ENCODE results near the gene PPIP5K1.
"Not testable (repeated sequence)": the region's sequence is repeated elsewhere in the genome, so short reads cannot be mapped to it uniquely, and the experiment has no call there.

Gene PPIP5K1

DNA sequence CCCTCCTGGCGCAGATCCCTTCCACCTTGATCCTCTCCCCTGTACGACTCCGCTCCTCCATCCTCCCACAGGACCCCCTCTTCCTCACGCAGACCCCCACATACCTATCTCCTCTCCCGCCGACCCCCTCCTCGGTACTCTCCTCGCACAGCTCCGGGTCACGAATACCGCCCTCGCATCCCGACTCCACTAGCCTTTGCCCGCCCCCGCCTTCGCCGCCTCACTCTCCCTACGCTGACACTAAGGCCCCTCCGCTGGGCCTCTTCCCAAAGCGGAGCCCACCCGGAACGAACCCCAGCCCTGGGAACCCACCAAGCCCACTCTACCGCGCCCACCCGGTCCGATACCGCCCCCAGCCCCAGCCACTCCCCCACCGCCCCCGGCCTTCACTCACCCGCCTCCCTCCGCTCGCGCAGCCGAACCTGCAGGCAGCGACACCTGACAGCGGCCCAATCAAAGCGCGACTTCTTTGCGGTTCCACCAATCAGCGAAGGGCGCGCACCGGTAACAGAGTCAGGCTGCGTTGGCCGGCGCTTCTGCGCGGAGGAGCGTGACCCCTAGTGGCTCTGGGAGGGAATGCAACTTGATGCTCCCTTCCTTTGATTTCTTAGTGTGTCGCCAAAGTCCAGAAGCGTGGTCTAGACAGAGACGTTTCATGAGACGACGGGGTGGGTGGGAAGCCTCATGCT, at the start of gene PPIP5K1:
Gene PPIP5K1, minus strand, starts transcription at position 431 of the 689 bp plus-strand sequence. CDS start 5,704 bp downstream, outside the sequence.
- DNase-seq (ENCODE audit: low spot score) = not testable (repeated sequence)

DNA sequence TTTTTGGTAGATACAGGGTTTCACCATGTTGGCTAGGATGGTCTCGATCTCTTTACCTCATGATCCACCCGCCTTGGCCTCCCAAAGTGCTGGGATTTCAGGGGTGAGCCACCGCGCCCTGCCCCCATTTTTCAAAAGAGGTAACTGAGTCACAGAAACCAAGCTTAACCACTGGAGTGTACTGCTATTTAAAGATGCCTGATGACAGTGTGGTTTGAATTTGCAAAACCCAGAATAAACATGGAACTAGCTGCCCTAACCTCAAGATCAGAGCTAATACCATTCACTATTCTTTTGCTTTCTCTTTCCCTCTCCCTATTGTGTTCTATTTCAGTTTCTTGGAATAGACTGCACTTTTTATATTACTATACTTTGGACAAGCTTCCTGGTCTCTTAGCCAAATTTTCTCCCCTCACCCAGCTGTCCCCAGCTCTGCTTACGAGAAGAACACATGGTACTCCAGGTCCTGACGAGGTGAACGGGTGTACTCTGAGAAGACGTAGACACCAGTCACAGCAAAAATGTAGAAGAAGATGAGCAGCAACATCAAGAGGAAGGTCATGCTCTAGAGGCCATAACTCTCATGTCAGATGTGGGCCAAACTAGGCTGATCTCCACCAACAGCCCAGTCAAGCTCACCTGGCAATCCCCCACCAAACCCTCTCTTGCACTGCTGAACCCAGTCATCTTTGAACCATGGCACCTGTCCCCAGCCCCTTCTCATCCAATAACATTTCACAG, 48.6 kb upstream of the PPIP5K1 start:
- peak; percentile 17 for DNase-seq (ENCODE audit: low spot score)

GRCh38 chr15:43626937-43627336, 36.9 kb upstream of the PPIP5K1 start:
- DNase-seq (ENCODE audit: low spot score) = not testable (repeated sequence)

DNA sequence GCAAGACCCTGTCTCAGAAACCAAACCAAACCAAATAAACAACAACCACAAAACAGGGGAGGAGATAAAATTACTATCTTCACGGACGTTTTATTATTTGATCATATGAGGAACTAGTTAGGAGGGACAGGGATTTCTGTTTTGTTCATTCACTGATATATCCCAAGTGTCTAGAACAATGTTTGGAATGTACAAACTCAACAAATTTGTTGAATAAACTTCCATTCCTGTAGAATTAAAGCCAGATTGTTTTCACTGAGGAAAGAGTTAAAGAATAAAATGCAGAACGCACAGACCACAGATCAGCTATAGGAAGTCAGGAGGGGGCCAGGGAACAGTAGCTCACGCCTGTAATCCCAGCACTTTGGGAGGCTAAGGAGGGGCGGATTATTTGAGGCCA, 35.1 kb upstream of the PPIP5K1 start:
- TF ChIP-seq, protein P1, sequence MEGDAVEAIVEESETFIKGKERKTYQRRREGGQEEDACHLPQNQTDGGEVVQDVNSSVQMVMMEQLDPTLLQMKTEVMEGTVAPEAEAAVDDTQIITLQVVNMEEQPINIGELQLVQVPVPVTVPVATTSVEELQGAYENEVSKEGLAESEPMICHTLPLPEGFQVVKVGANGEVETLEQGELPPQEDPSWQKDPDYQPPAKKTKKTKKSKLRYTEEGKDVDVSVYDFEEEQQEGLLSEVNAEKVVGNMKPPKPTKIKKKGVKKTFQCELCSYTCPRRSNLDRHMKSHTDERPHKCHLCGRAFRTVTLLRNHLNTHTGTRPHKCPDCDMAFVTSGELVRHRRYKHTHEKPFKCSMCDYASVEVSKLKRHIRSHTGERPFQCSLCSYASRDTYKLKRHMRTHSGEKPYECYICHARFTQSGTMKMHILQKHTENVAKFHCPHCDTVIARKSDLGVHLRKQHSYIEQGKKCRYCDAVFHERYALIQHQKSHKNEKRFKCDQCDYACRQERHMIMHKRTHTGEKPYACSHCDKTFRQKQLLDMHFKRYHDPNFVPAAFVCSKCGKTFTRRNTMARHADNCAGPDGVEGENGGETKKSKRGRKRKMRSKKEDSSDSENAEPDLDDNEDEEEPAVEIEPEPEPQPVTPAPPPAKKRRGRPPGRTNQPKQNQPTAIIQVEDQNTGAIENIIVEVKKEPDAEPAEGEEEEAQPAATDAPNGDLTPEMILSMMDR (IDR thresholded peaks at IDR 0.05; ENCODE audit: extremely low read depth, missing control alignments) = no peak

DNA sequence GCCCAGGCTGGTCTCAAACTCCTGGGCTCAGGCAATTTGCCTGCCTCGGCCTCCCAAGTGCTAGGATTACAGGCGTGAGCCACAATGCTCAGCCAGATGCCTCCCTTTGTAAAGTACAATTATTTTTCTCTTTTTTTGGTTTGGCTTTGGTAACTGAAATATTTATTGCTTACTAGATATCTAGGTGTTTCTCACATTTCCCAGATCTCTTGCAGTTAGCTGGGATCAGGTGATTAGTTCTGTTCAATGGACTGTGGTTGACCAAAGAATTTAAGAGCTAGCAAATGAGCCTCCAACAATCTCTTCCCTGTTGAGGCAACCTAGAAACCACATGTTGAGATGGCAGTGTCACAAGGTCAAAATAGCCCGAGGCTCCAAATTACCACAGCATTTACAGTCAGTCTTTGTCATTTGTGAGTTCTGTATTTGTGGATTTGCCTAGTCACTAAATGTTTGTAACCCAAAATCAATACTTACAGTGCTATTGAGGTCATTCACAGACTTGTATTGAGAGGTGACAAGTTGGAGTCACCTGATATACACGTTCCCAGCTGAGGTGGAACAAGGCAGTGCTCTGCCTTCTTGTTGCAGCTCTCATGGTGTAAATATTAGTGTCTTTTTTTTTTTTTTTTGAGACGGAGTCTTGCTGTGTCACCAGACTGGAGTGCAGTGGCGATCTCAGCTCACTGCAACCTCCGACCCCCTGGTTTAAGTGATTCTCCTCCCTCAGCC, 32.2 kb upstream of the PPIP5K1 start:
- not testable (repeated sequence) for DNase-seq (ENCODE audit: low spot score)

More for the DNA sequence above, 35.1 kb upstream of the PPIP5K1 start:
- DNase-seq (ENCODE audit: low spot score) = no peak

DNA sequence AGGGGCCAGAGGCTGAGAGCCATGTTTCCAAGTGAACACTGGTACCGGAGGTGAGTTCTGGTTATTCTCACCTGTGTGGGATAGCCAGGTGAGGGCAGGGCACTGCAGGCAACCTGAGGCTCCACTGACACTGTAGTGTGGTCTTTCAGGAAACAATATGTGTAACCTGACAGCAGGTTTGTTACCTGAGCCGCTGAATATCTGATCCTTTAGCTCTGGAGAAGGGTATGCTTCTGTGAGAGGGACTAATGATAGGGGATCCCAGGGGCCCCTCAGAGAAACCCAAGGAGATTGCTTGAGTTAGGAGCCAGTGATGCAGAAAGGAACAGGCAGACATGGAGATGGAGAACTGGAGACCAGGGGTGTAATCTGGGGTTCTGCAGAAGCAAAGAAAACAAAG, 28.7 kb upstream of the PPIP5K1 start, which contains the start of gene STRC:
Gene STRC, minus strand, starts transcription at position 101 of the 400 bp plus-strand sequence. Its CDS starts 78 bp downstream, at position 23.
- DNase-seq (ENCODE audit: low spot score) = not testable (repeated sequence)

- DNase-seq (ENCODE audit: low spot score) = not testable (repeated sequence)
Observed at GRCh38 chr15:43617750-43618149, 27.7 kb upstream of the PPIP5K1 start.

DNA sequence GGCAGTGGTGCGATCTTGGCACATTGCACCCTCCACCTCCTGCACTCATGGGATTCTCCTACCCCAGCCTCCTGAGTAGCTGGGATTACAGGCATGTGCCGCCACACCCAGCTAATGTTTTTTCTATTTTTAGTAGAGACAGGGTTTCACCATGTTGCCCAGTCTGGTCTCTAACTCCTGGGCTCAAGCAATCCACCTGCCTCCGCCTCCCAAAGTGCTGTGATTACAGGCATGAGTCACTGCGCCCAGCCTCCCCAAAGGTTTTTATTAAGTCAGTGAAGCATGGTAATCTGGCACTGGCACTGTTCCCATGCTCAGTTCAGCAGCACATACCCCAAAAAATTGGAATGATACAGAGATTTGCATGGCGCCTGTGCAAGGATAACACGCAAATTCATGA, 12.2 kb upstream of the PPIP5K1 start:
- not testable (repeated sequence) for DNase-seq (ENCODE audit: low spot score)

GRCh38 chr15:43600200-43600599, 10.2 kb upstream of the PPIP5K1 start:
- not testable (repeated sequence) for DNase-seq (ENCODE audit: low spot score)

DNA sequence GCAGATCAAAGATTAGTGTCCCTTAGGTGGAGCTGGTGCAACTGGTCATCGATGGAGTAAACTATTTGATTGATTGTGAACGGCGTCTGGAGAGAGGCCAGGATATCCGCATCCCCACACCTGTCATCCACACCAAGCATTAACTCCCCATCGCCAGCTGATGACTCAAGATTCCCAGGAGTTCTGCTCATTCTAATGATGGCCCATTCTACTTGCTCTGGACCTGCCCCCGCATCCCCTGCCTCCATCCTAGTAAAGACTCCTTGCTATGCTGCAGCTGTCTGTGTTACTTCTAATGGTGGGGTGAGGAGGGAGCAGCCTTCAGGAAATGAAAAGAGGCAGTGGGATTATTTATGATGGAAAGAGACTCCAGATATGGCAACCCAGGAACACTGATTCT, 9.1 kb upstream of the PPIP5K1 start:
- DNase-seq (ENCODE audit: low spot score) = not testable (repeated sequence)

DNA sequence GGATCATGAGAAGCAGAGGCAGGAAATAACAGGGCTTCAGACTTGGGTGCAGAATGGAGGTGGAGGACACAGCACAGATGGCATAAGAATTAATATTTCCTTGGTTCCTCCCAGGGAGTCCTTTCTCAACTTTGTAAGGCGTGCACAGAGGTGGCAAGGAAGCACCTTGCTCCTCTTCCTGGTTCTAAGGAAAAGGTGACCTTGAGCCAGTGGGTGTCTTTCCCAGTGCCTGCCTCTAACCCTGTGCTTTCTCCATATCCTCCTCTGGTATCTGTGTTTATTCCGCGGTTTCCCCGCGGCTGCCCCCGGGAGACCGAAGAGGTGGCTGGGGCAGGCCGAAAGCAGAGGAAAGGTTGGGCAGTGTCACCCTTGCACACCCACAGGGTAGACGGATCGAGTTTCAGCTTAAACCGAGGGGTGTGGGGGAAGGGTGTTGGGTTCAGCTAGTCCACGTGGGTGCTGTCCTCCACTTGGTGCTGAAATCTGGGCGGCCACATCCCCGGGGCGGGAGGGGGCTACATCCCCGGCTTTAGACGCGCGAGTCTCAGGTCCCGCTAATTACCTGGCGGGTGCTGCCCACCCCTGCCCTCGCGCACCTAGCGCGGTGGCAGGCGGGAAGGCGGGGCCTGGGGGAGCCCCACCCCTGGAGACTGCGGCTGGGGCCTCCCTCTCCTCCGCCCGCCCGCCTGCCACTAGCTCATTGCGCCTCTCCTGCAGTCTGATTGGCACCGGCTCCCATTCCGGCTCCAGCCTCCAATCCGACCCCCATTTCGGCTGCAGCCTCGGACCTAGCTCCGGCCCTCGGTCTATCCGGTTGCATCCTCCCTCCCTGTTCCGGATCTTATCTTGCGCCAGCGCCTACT, 3.6 kb upstream of the PPIP5K1 start, which contains the start of gene CKMT1B:
Gene CKMT1B, plus strand, starts transcription at position 700 of the 863 bp plus-strand sequence. CDS start 192 bp downstream, outside the sequence.
- DNase-seq (ENCODE audit: low spot score) = not testable (repeated sequence)

DNA sequence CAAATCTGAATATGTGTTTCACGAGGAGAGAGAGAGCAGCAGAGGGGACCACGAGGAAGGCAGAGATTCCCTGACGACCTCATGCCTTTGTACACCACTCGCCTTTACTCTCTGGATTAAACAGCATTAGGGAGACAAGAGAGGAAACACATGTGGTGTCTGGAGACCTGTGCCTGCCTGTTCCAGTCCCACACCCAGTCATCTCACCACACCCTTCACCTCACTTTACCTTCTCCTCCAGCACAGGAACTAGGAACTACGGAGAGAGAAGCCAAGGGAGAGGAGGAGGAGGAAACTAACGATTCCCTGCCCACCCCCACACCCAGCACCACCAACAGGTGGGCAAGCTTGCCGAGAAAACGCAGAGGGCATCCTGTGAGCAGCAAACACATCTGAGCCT, 2.8 kb upstream of the PPIP5K1 start:
- not testable (repeated sequence) for DNase-seq (ENCODE audit: low spot score)

DNA sequence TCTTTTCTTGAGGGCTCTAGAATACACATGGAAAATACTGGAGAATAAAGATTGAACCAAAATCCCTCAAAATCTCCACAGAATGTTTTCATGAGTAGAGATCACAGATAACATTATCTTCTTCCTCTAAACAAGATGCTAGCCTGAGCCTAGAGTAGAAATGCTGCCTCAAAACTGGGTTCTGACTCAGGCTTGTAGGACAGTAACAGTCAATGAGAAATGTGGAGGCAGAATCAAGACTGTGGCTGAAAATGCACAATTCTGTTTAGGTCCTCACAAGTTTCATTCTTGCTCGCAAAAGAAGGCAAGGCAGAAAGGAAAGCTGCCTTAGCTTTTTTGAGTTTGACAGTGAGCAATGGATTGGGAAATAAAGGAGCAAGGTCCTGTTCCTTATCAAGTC, 15.4 kb downstream of the PPIP5K1 start:
- not testable (repeated sequence) for DNase-seq (ENCODE audit: low spot score)

DNA sequence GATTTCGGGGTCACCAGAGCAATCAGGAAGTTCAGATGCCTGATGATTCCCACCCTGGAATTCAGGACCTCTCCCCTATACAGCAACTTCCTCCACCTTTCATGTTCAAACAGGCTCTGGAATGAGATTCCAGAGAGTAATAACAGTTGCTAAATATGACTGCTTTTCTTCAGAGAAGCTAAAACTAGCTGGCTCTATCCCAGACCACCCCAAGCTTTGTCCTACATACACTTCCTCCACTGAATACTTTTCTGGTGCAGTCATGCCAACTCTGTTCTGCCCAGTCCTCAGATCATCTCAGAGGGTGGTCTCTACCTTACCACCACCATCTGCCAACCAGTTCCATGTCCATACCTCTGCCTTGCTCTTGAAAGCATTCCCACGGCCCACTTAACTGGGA, 23.4 kb downstream of the PPIP5K1 start:
- not testable (repeated sequence) for DNase-seq (ENCODE audit: low spot score)

- DNase-seq (ENCODE audit: low spot score) = not testable (repeated sequence)
Observed at GRCh38 chr15:43563793-43564192, 26.2 kb downstream of the PPIP5K1 start.

GRCh38 chr15:43562753-43563152, 27.3 kb downstream of the PPIP5K1 start:
- DNase-seq (ENCODE audit: low spot score) = not testable (repeated sequence)

All from GM20000 (cell line).